WTC11 (cell line): ENCODE data around the gene LUC7L3. TPM values are rescaled to one million over a fixed set of nuclear protein-coding genes. Genes with fewer than 3 reads are reported as not detected.

ENCODE experiments used
- ATAC-seq: fragments of 200-7000 bp; cut with Tn5 transposase; 2 replicates; pipeline ENCODE4 v1.10.0; 2021; ENCODE audit warnings: mild to moderate bottlenecking, moderate library complexity
- CTCF ChIA-PET: fragments of 300-600 bp; sonication (Branson Sonifier 250); formaldehyde crosslinking; loops from one replicate; lab custom pipeline; 2021; ENCODE audit warnings: antibody characterized with exemption; lab: Charles Lee
- POLR2A ChIA-PET: fragments of 350-600 bp; sonication (Branson Sonifier 250); formaldehyde crosslinking; loops from one replicate; lab custom pipeline; 2021; ENCODE audit warnings: antibody characterized with exemption; lab: Charles Lee
- DNase-seq: peaks from one replicate; pipeline ENCODE4 v3.0.0; 2021; ENCODE audit warnings: low spot score
- H3K27ac Mint-ChIP-seq: 2 replicates; pipeline ENCODE4 v1.8.0; 2021; ENCODE audit warnings: mixed read lengths
- H3K27me3 Mint-ChIP-seq: 2 replicates; pipeline ENCODE4 v1.8.0; 2021; ENCODE audit warnings: low read depth, mild to moderate bottlenecking, moderate library complexity, mixed read lengths
- H3K36me3 Mint-ChIP-seq: 2 replicates; pipeline ENCODE4 v1.8.0; 2021; ENCODE audit warnings: mixed read lengths
- H3K4me1 Mint-ChIP-seq: 2 replicates; pipeline ENCODE4 v1.8.0; 2022; ENCODE audit warnings: mixed read lengths
- H3K4me3 Mint-ChIP-seq: 2 replicates; pipeline ENCODE4 v1.8.0; 2021; ENCODE audit warnings: mild to moderate bottlenecking, moderate library complexity, mixed read lengths
- H3K9me3 Mint-ChIP-seq: 2 replicates; pipeline ENCODE4 v1.8.0; 2021; ENCODE audit warnings: mixed read lengths
- FOXP1 ChIP-seq: sonication (generic); formaldehyde crosslinking; IDR thresholded peaks from 2 replicates; pipeline ENCODE4 v1.8.0; 2022; ENCODE audit warnings: missing genetic modification reagents, mild to moderate bottlenecking, moderate library complexity, borderline replicate concordance
- GRHL2 ChIP-seq: fragments of 250-450 bp; sonication (Bioruptor Pico); IDR thresholded peaks from 2 replicates; pipeline ENCODE4 v1.8.0; 2022; ENCODE audit warnings: mild to moderate bottlenecking, moderate library complexity; ENCODE audit not compliant: insufficient replicate concordance, severe bottlenecking
- NR1H2 ChIP-seq: sonication (generic); formaldehyde crosslinking; IDR thresholded peaks from 2 replicates; pipeline ENCODE4 v1.9.0; 2021; ENCODE audit warnings: mild to moderate bottlenecking, moderate library complexity, missing genetic modification reagents
- NR3C1 ChIP-seq: sonication (generic); formaldehyde crosslinking; conservative IDR thresholded peaks from 2 replicates; pipeline ENCODE4 v1.8.1; 2023; ENCODE audit warnings: low read depth, mild to moderate bottlenecking, missing genetic modification reagents
- RORB ChIP-seq: fragments of 250-450 bp; sonication (Bioruptor Pico); IDR thresholded peaks from 2 replicates; pipeline ENCODE4 v1.9.0; 2021; ENCODE audit warnings: mild to moderate bottlenecking
- SOX15 ChIP-seq: fragments of 250-450 bp; sonication (Bioruptor Pico); IDR thresholded peaks from 2 replicates; pipeline ENCODE4 v1.9.0; 2021; ENCODE audit warnings: mild to moderate bottlenecking
- ZBTB21 ChIP-seq: sonication (generic); formaldehyde crosslinking; IDR thresholded peaks from 2 replicates; pipeline ENCODE4 v1.8.1; 2023; ENCODE audit warnings: mild to moderate bottlenecking, missing genetic modification reagents, borderline replicate concordance
- ZNF121 ChIP-seq: sonication (generic); formaldehyde crosslinking; IDR thresholded peaks from 2 replicates; pipeline ENCODE4 v1.8.0; 2023; ENCODE audit warnings: missing genetic modification reagents
- ZNF263 ChIP-seq: sonication (generic); formaldehyde crosslinking; IDR thresholded peaks from 2 replicates; pipeline ENCODE4 v1.8.1; 2022; ENCODE audit warnings: low read depth, mild to moderate bottlenecking, moderate library complexity, missing genetic modification reagents
- total RNA-seq: library from RNA; stranded (reverse); gene quantifications from 3 replicates; pipeline ENCODE4 v1.2.3, GENCODE V29; 2021
- TF ChIP-seq, protein P1 (sequence below): sonication (generic); formaldehyde crosslinking; IDR thresholded peaks from 2 replicates; pipeline ENCODE4 v1.8.1; 2023; ENCODE audit warnings: mild to moderate bottlenecking, moderate library complexity, missing genetic modification reagents
- TF ChIP-seq, protein P2 (sequence below): fragments of 250-450 bp; sonication (Bioruptor Pico); IDR thresholded peaks from 2 replicates; pipeline ENCODE4 v1.9.0; 2021; ENCODE audit warnings: mild to moderate bottlenecking, borderline replicate concordance
- TF ChIP-seq, protein P3 (sequence below): sonication (generic); formaldehyde crosslinking; IDR thresholded peaks from 2 replicates; pipeline ENCODE4 v1.8.1; 2022; ENCODE audit warnings: low read depth, mild to moderate bottlenecking, moderate library complexity, missing genetic modification reagents, borderline replicate concordance
- TF ChIP-seq, protein P4 (sequence below): fragments of 250-450 bp; sonication (Bioruptor Pico); IDR thresholded peaks from 2 replicates; pipeline ENCODE4 v1.9.0; 2021; ENCODE audit warnings: moderate library complexity, mild to moderate bottlenecking, inconsistent platforms, borderline replicate concordance
- TF ChIP-seq, protein P5 (sequence below): sonication (generic); formaldehyde crosslinking; IDR thresholded peaks from 2 replicates; pipeline ENCODE4 v1.8.1; 2023; ENCODE audit warnings: mild to moderate bottlenecking, missing genetic modification reagents
- TF ChIP-seq, protein P6 (sequence below): sonication (generic); formaldehyde crosslinking; IDR thresholded peaks from 2 replicates; pipeline ENCODE4 v1.8.0; 2022; ENCODE audit warnings: missing genetic modification reagents

Gene LUC7L3
- total RNA-seq, 1 experiment from 2014 or later: 190 TPM

DNA sequence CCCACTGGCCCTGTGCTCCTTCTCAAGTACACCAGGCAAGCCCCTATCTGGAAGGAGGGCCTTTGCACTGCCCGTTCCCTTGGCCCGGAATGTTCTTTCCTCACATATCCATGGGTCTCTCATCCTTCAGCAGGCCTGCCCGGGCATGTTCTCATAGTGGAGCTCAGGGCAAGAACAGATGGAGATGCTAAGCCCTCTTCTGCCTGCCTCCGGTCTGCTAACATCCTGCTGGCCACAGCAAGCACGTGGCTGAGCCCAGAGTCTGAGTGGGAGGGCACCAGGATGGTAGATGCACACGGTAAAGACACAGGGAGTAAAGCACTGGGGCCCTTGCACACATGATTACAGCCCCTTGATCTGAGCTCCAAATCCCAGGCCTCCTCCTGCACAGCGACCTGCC is 67.7 kb downstream of the LUC7L3 start (continued):
- TF ChIP-seq, protein P1, sequence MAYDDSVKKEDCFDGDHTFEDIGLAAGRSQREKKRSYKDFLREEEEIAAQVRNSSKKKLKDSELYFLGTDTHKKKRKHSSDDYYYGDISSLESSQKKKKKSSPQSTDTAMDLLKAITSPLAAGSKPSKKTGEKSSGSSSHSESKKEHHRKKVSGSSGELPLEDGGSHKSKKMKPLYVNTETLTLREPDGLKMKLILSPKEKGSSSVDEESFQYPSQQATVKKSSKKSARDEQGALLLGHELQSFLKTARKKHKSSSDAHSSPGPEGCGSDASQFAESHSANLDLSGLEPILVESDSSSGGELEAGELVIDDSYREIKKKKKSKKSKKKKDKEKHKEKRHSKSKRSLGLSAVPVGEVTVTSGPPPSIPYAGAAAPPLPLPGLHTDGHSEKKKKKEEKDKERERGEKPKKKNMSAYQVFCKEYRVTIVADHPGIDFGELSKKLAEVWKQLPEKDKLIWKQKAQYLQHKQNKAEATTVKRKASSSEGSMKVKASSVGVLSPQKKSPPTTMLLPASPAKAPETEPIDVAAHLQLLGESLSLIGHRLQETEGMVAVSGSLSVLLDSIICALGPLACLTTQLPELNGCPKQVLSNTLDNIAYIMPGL (CRISPR knock-in tag): no peak
- TF ChIP-seq GRHL2 (CRISPR knock-in tag): no peak
- TF ChIP-seq NR3C1 (CRISPR knock-in tag): no peak
- TF ChIP-seq ZNF121 (CRISPR knock-in tag): no peak
- TF ChIP-seq FOXP1: no peak

DNA sequence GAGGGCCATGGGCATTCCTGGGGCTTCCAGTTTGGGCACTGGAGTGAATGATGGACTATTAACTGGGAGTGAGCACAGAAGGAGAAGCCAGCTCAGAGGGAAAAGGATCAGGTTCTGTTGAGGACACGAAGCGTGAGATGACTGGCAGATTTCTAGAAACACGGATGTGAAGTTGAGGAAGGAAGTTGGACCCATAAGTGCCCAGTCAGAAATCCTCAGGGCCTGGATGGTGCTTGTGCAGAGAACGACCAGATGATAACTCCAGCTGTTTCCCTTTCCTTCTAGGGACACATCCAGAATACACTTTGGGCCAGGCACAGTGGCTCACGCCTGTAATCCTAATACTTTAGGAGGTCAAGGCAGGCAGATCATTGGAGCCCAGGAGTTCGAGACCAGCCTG is 71.2 kb downstream of the LUC7L3 start:
- Mint-ChIP-seq H3K36me3 (no peaks in the 10 kb centered on the region), H3K9me3 (no peaks in the 10 kb centered on the region), H3K27me3 (no peaks in the 10 kb centered on the region), H3K4me3 (no peak overlapping the region), H3K27ac (peak overlapping the region; percentile 2)
- DNase-seq: no peak
- POLR2A ChIA-PET: no interaction called here
- no peak for TF ChIP-seq RORB (CRISPR knock-in tag)
- TF ChIP-seq NR1H2 (CRISPR knock-in tag): no peak
- no peak for TF ChIP-seq ZBTB21 (CRISPR knock-in tag)
- no peak for TF ChIP-seq SOX15
- TF ChIP-seq, protein P2, sequence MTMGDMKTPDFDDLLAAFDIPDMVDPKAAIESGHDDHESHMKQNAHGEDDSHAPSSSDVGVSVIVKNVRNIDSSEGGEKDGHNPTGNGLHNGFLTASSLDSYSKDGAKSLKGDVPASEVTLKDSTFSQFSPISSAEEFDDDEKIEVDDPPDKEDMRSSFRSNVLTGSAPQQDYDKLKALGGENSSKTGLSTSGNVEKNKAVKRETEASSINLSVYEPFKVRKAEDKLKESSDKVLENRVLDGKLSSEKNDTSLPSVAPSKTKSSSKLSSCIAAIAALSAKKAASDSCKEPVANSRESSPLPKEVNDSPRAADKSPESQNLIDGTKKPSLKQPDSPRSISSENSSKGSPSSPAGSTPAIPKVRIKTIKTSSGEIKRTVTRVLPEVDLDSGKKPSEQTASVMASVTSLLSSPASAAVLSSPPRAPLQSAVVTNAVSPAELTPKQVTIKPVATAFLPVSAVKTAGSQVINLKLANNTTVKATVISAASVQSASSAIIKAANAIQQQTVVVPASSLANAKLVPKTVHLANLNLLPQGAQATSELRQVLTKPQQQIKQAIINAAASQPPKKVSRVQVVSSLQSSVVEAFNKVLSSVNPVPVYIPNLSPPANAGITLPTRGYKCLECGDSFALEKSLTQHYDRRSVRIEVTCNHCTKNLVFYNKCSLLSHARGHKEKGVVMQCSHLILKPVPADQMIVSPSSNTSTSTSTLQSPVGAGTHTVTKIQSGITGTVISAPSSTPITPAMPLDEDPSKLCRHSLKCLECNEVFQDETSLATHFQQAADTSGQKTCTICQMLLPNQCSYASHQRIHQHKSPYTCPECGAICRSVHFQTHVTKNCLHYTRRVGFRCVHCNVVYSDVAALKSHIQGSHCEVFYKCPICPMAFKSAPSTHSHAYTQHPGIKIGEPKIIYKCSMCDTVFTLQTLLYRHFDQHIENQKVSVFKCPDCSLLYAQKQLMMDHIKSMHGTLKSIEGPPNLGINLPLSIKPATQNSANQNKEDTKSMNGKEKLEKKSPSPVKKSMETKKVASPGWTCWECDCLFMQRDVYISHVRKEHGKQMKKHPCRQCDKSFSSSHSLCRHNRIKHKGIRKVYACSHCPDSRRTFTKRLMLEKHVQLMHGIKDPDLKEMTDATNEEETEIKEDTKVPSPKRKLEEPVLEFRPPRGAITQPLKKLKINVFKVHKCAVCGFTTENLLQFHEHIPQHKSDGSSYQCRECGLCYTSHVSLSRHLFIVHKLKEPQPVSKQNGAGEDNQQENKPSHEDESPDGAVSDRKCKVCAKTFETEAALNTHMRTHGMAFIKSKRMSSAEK: no peak
- TF ChIP-seq, protein P3, sequence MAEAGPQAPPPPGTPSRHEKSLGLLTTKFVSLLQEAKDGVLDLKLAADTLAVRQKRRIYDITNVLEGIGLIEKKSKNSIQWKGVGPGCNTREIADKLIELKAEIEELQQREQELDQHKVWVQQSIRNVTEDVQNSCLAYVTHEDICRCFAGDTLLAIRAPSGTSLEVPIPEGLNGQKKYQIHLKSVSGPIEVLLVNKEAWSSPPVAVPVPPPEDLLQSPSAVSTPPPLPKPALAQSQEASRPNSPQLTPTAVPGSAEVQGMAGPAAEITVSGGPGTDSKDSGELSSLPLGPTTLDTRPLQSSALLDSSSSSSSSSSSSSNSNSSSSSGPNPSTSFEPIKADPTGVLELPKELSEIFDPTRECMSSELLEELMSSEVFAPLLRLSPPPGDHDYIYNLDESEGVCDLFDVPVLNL (CRISPR knock-in tag): no peak
- TF ChIP-seq, protein P4, sequence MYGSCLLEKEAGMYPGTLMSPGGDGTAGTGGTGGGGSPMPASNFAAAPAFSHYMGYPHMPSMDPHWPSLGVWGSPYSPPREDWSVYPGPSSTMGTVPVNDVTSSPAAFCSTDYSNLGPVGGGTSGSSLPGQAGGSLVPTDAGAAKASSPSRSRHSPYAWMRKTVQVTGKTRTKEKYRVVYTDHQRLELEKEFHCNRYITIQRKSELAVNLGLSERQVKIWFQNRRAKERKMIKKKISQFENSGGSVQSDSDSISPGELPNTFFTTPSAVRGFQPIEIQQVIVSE (CRISPR knock-in tag): no peak
- TF ChIP-seq, protein P5, sequence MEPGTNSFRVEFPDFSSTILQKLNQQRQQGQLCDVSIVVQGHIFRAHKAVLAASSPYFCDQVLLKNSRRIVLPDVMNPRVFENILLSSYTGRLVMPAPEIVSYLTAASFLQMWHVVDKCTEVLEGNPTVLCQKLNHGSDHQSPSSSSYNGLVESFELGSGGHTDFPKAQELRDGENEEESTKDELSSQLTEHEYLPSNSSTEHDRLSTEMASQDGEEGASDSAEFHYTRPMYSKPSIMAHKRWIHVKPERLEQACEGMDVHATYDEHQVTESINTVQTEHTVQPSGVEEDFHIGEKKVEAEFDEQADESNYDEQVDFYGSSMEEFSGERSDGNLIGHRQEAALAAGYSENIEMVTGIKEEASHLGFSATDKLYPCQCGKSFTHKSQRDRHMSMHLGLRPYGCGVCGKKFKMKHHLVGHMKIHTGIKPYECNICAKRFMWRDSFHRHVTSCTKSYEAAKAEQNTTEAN (CRISPR knock-in tag): no peak
- TF ChIP-seq GRHL2 (CRISPR knock-in tag): no peak
- TF ChIP-seq, protein P6, sequence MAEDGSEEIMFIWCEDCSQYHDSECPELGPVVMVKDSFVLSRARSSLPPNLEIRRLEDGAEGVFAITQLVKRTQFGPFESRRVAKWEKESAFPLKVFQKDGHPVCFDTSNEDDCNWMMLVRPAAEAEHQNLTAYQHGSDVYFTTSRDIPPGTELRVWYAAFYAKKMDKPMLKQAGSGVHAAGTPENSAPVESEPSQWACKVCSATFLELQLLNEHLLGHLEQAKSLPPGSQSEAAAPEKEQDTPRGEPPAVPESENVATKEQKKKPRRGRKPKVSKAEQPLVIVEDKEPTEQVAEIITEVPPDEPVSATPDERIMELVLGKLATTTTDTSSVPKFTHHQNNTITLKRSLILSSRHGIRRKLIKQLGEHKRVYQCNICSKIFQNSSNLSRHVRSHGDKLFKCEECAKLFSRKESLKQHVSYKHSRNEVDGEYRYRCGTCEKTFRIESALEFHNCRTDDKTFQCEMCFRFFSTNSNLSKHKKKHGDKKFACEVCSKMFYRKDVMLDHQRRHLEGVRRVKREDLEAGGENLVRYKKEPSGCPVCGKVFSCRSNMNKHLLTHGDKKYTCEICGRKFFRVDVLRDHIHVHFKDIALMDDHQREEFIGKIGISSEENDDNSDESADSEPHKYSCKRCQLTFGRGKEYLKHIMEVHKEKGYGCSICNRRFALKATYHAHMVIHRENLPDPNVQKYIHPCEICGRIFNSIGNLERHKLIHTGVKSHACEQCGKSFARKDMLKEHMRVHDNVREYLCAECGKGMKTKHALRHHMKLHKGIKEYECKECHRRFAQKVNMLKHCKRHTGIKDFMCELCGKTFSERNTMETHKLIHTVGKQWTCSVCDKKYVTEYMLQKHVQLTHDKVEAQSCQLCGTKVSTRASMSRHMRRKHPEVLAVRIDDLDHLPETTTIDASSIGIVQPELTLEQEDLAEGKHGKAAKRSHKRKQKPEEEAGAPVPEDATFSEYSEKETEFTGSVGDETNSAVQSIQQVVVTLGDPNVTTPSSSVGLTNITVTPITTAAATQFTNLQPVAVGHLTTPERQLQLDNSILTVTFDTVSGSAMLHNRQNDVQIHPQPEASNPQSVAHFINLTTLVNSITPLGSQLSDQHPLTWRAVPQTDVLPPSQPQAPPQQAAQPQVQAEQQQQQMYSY: no peak
- TF ChIP-seq ZNF263 (CRISPR knock-in tag): no peak
- TF ChIP-seq, all 79 proteins: peak for 0
- CTCF ChIA-PET: interaction anchor here (0.7 to 2.7 kb wide), 3 partner anchors 8 to 52 kb away, joined by 4 to 16 read pairs (median 10); partner anchors contain the start of gene WFIKKN2
- ATAC-seq: no peak
- H3K4me1 Mint-ChIP-seq: peaks cover 14% of the 10 kb centered on the region
